Nephron (organoid): ENCODE measurements around the gene KCND3.

Experiments used
- H3K27ac Mint-ChIP-seq, 3 experiments: 2 replicates each; pipeline ENCODE4 v1.8.0; 2020; ENCODE audit warnings: mixed read lengths in 3 of 3, mild to moderate bottlenecking in 2 of 3, moderate library complexity in 1 of 3
- H3K27me3 Mint-ChIP-seq: 2 replicates; pipeline ENCODE4 v1.8.0; 2021; ENCODE audit warnings: low read depth, mild to moderate bottlenecking, moderate library complexity, mixed read lengths
- H3K36me3 Mint-ChIP-seq: 2 replicates; pipeline ENCODE4 v1.8.0; 2020; ENCODE audit warnings: low read depth, mixed read lengths
- H3K4me1 Mint-ChIP-seq: 2 replicates; pipeline ENCODE4 v1.8.0; 2020; ENCODE audit warnings: mixed read lengths
- H3K4me3 Mint-ChIP-seq, 3 experiments: 2 replicates each; pipeline ENCODE4 v1.8.0; 2020; ENCODE audit warnings: mild to moderate bottlenecking in 3 of 3, mixed read lengths in 3 of 3, moderate library complexity in 2 of 3
- H3K9me3 Mint-ChIP-seq: 2 replicates; pipeline ENCODE4 v1.8.0; 2020; ENCODE audit warnings: mixed read lengths
- CTCF ChIP-seq, 3 experiments: fragments of 200-600 bp; sonication (generic); IDR thresholded peaks; one replicate each; pipeline ENCODE4 v1.5.0; 2021; ENCODE audit warnings: antibody characterized with exemption in 3 of 3; ENCODE audit not compliant: unreplicated experiment in 3 of 3

The KCND3 gene

GRCh38 chr1:111963985-111964738 lies 25.3 kb downstream of the KCND3 start:
- no peak for TF ChIP-seq CTCF (IDR thresholded peaks at IDR 0.05; ENCODE audit: unreplicated experiment in 3 of 3)
- H3K4me1 Mint-ChIP-seq: peaks cover 19% of the 10 kb centered on the region
- no peaks in the 10 kb centered on the region for H3K36me3 Mint-ChIP-seq
- H3K27me3 Mint-ChIP-seq: peaks cover 31% of the 10 kb centered on the region
- no peak overlapping the region for H3K4me3 Mint-ChIP-seq
- H3K9me3 Mint-ChIP-seq: no peaks in the 10 kb centered on the region
- H3K27ac Mint-ChIP-seq: no peak overlapping the region

GRCh38 chr1:111961773-111962565 lies 27.5 kb downstream of the KCND3 start:
- Mint-ChIP-seq H3K27me3 (peaks cover 36% of the 10 kb centered on the region), H3K4me3 (no peak overlapping the region), H3K27ac (no peak overlapping the region)

GRCh38 chr1:111961016-111961415 lies 28.5 kb downstream of the KCND3 start:
- Mint-ChIP-seq H3K27me3 (peaks cover 36% of the 10 kb centered on the region), H3K4me3 (no peak overlapping the region), H3K9me3 (no peaks in the 10 kb centered on the region), H3K36me3 (no peaks in the 10 kb centered on the region), H3K4me1 (peaks cover 9% of the 10 kb centered on the region), H3K27ac (no peak overlapping the region)
- no peak for TF ChIP-seq CTCF (IDR thresholded peaks at IDR 0.05; ENCODE audit: unreplicated experiment in 3 of 3)

More at GRCh38 chr1:111961773-111962565, 27.5 kb downstream of the KCND3 start:
- H3K9me3 Mint-ChIP-seq: no peaks in the 10 kb centered on the region
- TF ChIP-seq CTCF (IDR thresholded peaks at IDR 0.05; ENCODE audit: unreplicated experiment in 3 of 3): no peak
- H3K36me3 Mint-ChIP-seq: no peaks in the 10 kb centered on the region
- H3K4me1 Mint-ChIP-seq: peaks cover 7% of the 10 kb centered on the region

- no peak for TF ChIP-seq CTCF (IDR thresholded peaks at IDR 0.05; ENCODE audit: unreplicated experiment in 3 of 3)
- Mint-ChIP-seq H3K9me3 (no peaks in the 10 kb centered on the region), H3K36me3 (no peaks in the 10 kb centered on the region), H3K27me3 (peaks cover 28% of the 10 kb centered on the region), H3K4me1 (peaks cover 7% of the 10 kb centered on the region), H3K27ac (no peak overlapping the region), H3K4me3 (no peak overlapping the region)
Observed at GRCh38 chr1:111959436-111959835, 30.0 kb downstream of the KCND3 start.

GRCh38 chr1:111958851-111959250 lies 30.6 kb downstream of the KCND3 start:
- Mint-ChIP-seq H3K9me3 (no peaks in the 10 kb centered on the region), H3K4me1 (peaks cover 7% of the 10 kb centered on the region), H3K27ac (no peak overlapping the region), H3K36me3 (no peaks in the 10 kb centered on the region), H3K4me3 (no peak overlapping the region), H3K27me3 (peaks cover 26% of the 10 kb centered on the region)
- TF ChIP-seq CTCF (IDR thresholded peaks at IDR 0.05; ENCODE audit: unreplicated experiment in 3 of 3): no peak
